ENCODE measurements around the gene CLDN11.

CLDN11 gene

DNA sequence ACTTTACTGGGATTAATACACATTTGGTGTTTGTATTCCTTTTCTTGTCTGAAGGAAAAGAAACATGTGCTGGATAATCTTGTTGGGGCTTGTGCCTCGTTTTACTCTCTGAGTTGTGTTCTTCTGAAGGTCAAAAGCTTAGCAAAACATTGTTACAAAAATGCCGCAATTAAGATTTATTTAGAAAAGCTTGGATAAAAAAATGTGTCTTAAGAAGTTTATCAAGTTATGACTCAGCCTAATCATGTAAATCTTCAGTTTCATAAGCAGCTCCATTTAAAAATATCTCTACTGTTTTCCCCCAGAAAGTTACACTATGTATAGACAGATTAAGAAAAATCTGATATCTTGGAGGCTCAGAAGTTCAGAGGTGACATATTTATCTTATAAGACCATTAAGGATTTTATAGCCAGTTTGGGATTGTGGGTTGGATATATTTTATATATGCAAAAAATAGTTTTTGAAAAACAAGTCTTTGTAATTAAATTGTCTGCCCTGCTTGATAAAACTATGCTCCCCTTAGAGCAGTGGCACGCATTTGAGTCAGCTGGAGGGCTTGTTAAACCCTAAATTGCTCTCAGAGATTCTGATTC lies 56.5 kb downstream of the CLDN11 start:
- H3K27ac ChIP-seq = no peak overlapping the region
- TF ChIP-seq CTCF (IDR thresholded peaks at IDR 0.05; ENCODE audit: low read depth, low read length) = no peak
- H3K27me3 ChIP-seq (ENCODE audit: insufficient read depth, low read depth, severe bottlenecking) = no peaks in the 10 kb centered on the region
- no peaks in the 10 kb centered on the region for H3K36me3 ChIP-seq
- H3K4me3 ChIP-seq (ENCODE audit: low read depth, low read length) = no peak overlapping the region
- no peak for DNase-seq
- no peaks in the 10 kb centered on the region for H3K9me3 ChIP-seq (ENCODE audit: severe bottlenecking)

DNA sequence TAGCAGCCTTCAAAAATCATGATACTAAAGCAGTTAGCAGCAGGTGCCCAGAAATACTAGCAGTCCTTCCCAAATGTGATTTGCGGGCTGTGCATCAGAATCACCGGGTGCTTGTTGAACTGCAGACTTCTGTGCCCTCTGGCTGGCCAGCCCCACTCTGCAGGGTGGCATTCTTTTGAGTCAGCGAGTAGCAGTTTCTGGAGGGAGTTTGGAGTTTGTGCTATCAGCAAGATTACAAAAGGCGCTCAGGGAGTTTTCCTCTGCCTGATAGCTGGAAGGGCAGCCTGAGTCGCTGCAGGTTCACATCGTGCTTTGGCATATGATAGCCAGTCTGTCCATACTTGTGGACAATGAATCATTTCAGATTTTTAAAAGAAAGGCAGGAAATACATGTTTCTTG lies 57.6 kb downstream of the CLDN11 start:
- Histone ChIP-seq H3K9me3 (ENCODE audit: severe bottlenecking) (no peaks in the 10 kb centered on the region), H3K27me3 (ENCODE audit: insufficient read depth, low read depth, severe bottlenecking) (no peaks in the 10 kb centered on the region), H3K27ac (no peak overlapping the region), H3K4me3 (ENCODE audit: low read depth, low read length) (no peak overlapping the region), H3K36me3 (no peaks in the 10 kb centered on the region)
- no peak for DNase-seq
- TF ChIP-seq CTCF (IDR thresholded peaks at IDR 0.05; ENCODE audit: low read depth, low read length) = no peak

DNA sequence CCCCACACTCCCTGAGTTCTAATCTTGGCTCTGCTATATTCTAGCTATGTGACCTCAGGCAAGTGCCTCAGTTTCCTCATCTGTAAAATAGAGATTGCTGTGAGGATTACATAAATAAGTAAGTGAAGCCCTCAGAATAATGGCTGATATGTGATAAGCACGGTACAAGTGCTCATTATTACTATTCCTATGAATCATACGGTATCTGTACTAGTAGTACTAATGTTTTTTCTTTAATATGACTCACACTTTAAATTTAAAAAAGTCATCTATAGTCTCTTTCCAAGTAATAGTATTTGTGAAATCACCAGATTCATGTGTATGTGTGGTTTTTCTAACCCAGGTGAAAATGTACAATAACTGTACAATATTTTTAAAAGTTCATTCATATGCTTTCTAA lies 58.7 kb downstream of the CLDN11 start:
- Histone ChIP-seq H3K27ac (no peak overlapping the region), H3K36me3 (no peaks in the 10 kb centered on the region), H3K4me3 (ENCODE audit: low read depth, low read length) (no peak overlapping the region), H3K9me3 (ENCODE audit: severe bottlenecking) (no peaks in the 10 kb centered on the region), H3K27me3 (ENCODE audit: insufficient read depth, low read depth, severe bottlenecking) (no peaks in the 10 kb centered on the region)
- DNase-seq = no peak
- no peak for TF ChIP-seq CTCF (IDR thresholded peaks at IDR 0.05; ENCODE audit: low read depth, low read length)

GRCh38 chr3:170480111-170480510 lies 61.4 kb downstream of the CLDN11 start:
- TF ChIP-seq CTCF (IDR thresholded peaks at IDR 0.05; ENCODE audit: low read depth, low read length) = no peak
- H3K27me3 ChIP-seq (ENCODE audit: insufficient read depth, low read depth, severe bottlenecking) = no peaks in the 10 kb centered on the region
- no peak overlapping the region for H3K4me3 ChIP-seq (ENCODE audit: low read depth, low read length)
- no peaks in the 10 kb centered on the region for H3K9me3 ChIP-seq (ENCODE audit: severe bottlenecking)
- no peak for DNase-seq
- no peak overlapping the region for H3K27ac ChIP-seq
- no peaks in the 10 kb centered on the region for H3K36me3 ChIP-seq

DNA sequence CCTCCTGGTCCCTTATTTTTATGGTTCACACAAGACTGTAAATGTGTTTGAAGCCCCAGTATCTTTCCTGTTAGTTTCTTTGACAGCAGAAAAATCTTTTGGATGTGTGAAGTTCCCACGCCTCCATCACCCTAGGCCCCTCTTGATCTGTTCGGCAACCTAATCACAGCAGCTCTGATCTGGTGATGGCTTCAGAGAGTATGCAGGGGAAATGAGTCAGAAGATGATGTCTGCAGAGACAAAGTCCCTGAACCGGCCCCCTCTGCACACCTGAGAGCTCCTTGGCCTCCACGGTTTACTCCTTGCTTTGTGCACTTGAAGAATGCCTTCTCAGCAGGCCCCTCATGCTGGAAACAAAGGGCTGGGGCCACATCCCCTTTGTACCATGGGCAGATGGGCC lies 63.5 kb downstream of the CLDN11 start:
- H3K27me3 ChIP-seq (ENCODE audit: insufficient read depth, low read depth, severe bottlenecking) = no peaks in the 10 kb centered on the region
- no peaks in the 10 kb centered on the region for H3K9me3 ChIP-seq (ENCODE audit: severe bottlenecking)
- no peak for DNase-seq
- H3K36me3 ChIP-seq = no peaks in the 10 kb centered on the region
- no peak for TF ChIP-seq CTCF (IDR thresholded peaks at IDR 0.05; ENCODE audit: low read depth, low read length)
- H3K27ac ChIP-seq = no peak overlapping the region
- no peak overlapping the region for H3K4me3 ChIP-seq (ENCODE audit: low read depth, low read length)
